ENCODE results near the gene SYNE3.

The SYNE3 gene

DNA sequence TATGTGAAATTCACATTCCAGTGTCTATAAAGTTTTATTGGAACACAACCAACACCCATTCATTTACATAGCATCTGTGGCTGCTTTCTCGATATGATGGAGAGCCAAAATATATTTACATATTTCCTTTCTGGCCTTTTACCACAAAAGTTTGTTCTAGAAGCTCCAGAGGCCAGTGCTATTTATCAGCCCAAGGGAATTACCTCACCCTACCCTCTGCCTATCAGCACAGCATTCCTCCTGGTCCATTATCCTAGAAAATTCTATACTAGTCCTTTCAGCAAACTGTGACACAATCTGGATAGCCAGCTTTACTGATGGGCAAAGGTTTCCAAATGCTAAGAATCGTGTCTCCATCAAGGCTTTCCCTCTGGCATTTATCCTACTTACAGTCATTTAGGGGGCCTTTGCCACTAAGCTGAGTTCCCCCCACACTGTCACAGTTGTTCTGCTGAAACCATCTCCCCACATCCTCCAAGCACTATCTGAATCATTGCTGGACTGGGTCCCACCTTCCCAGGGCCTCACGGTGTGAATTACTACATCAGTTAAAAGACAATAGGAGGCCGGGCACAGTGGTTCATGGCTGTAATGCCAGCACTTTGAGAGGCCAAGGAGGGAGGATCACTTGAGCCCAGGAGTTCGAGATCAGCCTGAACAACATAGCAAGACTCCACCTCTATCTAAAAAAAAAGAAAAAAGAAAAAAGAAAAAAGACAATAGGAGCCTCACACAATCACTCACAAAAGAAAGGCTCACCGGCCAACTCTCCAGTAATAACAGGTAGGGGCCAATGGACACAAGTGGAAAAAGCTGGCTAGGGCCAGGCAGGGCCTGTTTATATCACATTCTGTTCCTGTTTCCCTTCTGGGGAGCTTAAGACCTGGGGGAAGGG lies 12.1 kb downstream of the SYNE3 start:
- no peak for DNase-seq

DNA sequence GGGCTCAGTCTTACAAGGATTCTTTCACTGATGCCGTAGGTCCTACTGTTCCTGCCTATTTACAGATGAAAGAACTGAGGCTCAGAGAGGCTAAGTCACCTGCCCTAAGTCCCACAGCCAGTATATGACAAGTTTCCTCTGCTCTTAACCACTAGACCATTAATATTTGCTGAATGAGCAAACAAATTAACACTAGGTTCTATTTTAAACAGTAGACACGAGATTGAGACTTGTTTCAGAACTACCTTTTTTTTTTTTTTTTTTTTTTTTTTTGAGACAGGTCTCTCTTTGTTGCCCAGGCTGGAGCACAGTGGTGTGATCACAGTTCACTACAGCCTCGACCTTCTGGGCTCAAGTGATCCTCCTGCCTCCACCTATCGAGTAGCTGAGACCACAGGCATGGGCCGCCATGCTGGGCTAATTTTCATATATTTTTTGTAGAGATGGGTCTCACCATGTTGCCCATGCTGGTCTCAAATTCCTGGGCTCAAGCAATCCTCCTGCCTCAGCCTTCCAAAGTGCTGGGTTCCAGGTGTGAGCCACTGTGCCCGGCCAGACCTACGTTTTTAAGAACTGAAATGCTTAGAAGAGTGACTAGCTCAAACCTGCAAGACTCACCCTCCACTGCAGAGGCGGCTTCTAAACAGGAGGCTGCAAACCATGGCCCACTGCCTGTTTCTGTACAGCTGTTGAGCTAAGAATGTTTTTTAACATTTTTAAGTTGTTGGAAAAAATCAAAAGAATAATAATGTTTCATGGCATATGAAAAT lies 12.9 kb downstream of the SYNE3 start:
- no peak for DNase-seq

DNA sequence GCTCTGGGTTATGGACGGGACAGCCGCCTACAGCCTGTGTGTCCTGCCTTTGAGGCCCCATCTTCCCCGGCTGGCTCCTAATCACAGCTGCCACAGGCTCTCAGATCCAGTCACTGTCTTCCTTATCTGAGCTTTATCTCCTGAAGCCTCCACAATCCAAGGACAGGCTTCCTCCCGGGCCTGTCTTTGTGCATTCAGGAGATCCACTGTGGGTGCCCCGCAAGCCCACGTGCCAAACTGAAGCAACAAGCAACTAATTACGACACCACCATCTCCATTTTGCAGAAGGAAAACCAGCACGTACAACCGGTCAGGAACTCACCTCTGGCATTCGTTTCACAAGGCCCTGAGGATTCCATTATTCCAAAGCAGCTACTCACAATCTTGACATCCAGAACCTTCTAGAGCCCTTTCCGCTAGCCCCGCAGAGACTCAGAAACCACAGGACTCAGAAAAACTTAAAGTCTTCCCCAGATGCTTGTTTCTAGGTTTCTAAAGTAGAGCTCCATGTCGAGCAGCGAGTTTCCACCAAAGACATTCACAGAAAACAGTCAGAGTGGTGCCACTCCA lies 14.0 kb downstream of the SYNE3 start:
- no peak for DNase-seq

DNA sequence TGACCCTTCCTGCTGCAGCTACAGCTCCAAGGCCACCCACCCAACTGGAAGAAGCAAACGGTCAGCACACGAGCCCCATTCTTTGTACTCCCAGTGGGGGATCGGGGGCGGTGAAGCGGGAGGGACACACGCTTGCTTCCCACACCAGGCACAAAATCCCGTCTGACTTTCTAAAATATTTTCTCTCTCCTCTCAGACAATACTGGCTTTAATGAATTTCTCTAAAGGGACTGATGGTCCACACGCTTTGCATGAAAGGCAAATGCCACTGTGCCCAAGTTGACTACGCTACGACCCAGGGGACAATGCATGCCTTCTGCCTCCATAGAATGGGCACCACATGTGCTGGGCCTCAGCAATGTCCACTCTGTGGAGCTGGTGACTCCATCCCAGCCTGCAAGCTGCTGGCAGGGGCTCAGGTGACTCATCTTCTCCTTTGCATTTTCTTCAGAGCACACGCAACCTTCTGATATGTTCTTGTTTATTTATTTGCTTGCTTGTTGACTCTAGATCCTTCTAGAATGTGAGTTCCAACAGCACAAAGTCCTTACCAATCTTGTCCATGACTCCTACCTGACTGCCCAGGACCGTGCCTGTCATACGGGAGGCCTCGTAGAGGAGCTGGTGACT lies 15.6 kb downstream of the SYNE3 start:
- no peak for DNase-seq

GRCh38 chr14:95500201-95500681 lies 16.2 kb downstream of the SYNE3 start:
- DNase-seq, result no peak

GRCh38 chr14:95499354-95499750 lies 17.1 kb downstream of the SYNE3 start:
- DNase-seq, result no peak

- no peak for DNase-seq
Measured at GRCh38 chr14:95498622-95499353, 17.7 kb downstream of the SYNE3 start.

DNA sequence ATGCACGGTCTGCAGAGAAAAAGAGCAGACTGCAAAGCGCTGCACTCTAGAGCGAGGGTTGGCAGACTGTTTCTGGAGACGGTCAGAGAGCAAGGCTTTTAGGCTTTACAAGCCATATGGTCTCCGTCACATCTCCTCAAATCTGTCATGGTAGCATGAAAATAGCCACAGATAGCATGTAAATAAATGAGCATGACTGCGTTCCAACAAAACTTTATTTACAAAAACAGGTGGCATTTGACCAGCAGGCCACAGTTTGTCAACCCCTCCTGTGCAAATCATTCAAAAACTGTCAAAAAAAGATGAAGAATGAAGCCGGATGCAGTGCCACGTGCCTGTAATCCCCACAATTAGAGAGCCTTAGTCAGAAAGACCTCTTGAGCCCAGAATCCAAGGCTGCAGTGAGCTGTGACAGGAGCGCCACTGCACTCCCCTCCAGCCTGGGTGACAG lies 18.9 kb downstream of the SYNE3 start:
- DNase-seq, result no peak

DNA sequence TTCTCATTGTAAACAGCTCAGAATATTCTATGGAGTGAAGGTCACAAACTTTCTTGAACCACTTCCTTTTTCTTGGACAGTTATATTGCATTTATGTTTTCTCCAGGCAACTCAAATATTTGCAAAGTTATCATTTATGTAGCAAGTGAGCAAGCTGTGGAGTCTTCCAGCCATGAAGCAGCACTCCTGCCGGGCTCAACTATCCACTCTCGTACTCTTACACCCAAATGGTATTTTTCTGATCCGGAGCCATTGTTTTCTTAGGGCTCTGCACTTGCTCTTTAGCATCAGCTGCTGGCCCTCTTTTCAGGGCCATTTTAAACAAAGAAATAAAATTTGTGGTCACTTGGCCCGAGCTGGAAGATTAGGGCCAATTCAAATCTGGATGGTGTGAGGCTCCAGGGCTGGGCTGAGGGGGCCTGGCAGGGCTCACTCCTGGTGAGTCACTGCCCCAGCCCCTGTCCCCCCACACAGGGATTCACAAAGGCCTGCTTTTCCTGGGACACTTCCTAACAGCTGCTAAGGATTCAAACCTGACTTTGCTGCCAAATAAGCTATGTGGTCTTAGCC lies 19.7 kb downstream of the SYNE3 start:
- no peak for DNase-seq

- no peak for DNase-seq
Measured at GRCh38 chr14:95496111-95496681, 20.3 kb downstream of the SYNE3 start.

- no peak for DNase-seq
Measured at GRCh38 chr14:95495538-95496025, 20.9 kb downstream of the SYNE3 start.

GRCh38 chr14:95495076-95495475 lies 21.4 kb downstream of the SYNE3 start:
- no peak for DNase-seq

DNA sequence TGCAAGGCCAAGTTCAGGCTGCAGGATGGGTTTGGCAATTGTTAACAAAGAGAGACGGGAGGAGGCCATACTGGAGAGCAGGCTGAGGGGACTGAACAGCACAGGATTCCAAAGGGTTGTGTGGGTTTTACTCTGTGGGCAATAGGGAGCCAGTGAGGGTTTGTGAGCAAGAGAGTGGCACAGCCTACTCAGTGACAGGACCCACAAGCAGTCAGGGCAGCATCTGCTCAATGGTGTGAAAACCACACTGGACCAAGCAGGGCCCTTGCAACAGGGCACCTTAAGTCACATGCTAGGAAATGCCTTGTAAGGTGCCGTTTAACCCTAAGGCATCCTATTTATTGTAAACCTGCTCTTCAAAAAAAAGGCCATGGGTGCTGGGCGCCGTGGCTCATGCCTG lies 22.0 kb downstream of the SYNE3 start:
- no peak for DNase-seq

- no peak for DNase-seq
Measured at GRCh38 chr14:95493976-95494375, 22.5 kb downstream of the SYNE3 start.

DNA sequence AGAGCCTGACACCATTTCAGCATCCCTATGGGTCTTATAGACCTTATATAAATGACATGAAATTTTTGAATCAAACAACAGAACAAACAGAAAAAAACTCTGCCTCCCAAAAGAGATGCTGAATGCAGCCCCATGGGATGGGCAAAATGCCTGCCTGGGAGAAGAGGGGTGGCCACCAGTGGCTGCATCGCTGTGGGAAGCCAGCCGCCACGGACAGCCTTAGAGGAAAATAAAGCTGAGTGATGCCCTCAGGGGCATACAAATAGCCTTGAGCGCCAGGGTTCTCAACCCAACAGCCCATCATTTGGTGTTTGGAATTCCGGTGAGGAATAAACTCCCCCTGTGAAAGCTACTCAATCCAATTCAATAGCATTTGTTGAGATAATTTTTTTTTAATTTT lies 22.9 kb downstream of the SYNE3 start:
- DNase-seq, result no peak

- DNase-seq, result no peak
Measured at GRCh38 chr14:95491936-95492608, 24.4 kb downstream of the SYNE3 start.

DNA sequence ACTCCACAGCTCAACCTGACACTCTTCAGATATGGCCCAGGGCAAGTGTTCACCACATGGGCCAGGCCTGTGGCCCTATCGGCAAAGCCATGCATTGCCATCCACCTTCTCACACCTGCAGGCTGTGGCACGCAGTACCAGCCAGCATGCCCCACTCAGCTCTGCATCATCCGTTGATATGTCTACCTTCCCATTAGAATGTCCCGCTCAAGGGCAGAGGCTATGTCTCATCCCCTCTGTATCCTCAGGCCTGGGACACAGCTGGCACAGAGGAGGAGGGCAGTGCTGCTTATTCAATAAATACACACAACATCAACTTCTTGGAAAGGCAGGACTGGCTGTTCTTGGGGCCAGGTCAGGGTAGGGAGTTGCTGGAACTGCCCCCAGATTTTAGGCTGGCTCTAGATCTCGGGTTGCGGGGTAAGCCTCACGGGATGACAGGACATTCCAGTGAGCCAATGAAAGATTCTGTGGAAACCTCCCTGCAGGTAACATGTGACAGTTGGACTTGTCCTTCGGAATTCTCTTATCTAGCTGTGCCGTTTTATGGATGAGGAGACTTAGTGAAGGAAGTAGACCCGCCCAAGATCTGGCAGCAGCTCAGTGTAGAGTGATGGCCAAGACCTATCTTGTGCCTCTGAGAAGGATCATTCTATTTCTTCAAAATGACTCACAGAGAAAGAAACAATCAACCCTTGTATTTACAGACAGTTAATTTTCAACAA lies 25.6 kb downstream of the SYNE3 start:
- DNase-seq, result no peak

GRCh38 chr14:95490138-95490509 lies 26.3 kb downstream of the SYNE3 start:
- no peak for DNase-seq

GRCh38 chr14:95489214-95490137 lies 27.0 kb downstream of the SYNE3 start:
- DNase-seq, result no peak
